Ammon's horn (tissue), 1 donor: ENCODE results near the gene FAM199X.

Experiments used
- DNase-seq: peaks from one replicate; pipeline ENCODE4 v3.0.0-alpha.2; 2016; ENCODE audit warnings: low spot score

The FAM199X gene

GRCh38 chrX:104165894-104166734 is at the start of gene FAM199X:
FAM199X (plus strand) TSS chrX:104166453; CDS start chrX:104166786, 333 bp downstream.
- DNase-seq: peak; percentile 86

DNA sequence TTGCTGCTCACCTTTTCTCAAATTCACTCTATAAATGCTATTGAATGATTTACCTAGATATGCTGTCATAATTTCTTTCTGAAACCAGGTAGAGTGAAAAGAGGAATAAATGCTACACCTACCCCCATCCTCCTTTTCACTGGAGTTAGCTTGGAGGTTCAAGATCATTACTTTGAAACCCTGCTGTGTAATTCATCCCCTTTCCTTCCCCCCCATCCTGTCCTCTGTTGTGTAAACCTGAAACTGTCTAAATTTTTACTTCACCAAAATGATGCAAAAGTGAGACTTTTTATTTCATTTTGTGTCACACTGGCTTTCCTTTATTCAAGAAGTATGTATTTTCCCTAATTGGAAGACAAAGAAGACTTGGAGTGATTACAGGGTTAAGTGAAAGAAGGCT is 48.5 kb upstream of the FAM199X start:
- no peak for DNase-seq

DNA sequence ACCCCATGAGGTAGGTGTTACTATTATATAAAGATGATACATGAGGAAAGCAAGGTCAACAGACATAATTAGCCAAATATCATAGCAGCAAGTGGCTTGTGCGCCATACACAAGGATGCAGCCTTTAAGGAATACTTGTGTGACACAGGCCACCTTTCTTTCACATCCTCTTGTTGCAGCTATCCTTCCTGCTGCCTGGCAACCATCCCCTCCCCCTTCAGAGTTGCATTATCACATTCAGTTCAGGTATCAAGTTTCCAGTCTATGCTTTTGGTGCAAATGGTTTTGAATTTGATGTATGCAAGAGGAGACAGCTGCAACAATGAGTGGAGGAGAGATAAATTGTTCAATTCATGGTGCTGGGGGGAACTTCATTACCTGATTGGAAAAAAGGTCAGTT is 47.5 kb upstream of the FAM199X start:
- no peak for DNase-seq

- no peak for DNase-seq
Measured at GRCh38 chrX:104122829-104123228, 43.4 kb upstream of the FAM199X start.

DNA sequence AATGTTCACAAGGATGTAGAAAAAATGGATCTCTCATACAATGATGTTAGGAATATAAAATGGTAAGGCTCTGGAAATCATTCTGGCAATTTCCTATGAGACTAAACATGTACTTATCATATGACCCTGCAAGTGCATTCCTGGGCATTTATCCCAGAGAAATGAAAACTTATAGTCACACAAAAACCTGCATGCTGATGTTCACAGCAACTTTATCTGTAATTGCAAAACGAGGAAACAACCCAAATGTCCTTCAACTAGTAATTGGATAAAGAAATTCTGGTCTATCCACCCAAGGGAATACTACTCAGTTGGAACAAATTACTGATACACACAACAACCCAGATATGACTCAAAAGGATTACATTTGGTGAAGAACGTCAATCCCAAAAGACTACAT is 39.4 kb upstream of the FAM199X start:
- no peak for DNase-seq

DNA sequence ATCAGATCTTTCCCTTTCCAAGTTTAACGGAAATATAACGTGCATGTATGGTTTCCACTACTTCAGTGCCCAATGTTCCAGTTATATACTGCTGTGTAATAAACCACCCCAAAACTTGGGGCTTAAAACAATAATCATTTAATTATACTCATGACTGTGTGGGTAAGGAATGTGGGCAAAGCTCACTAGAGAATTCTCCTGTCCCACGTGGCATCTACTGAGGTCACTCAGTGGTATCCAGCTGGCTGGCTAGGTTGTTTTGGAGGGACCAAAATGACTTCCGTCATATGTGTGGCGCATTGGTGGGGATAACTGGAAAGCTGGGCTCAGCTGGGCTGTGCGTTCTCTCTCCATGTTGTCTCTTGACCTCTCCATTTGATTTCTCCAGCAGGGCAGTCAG is 35.4 kb upstream of the FAM199X start:
- DNase-seq: no peak

GRCh38 chrX:104134583-104135261 is 31.5 kb upstream of the FAM199X start:
- no peak for DNase-seq

GRCh38 chrX:104135677-104136076 is 30.6 kb upstream of the FAM199X start:
- DNase-seq: no peak

GRCh38 chrX:104136241-104137019 is 29.8 kb upstream of the FAM199X start:
- peak; percentile 90 for DNase-seq

GRCh38 chrX:104137496-104137895 is 28.8 kb upstream of the FAM199X start:
- DNase-seq: no peak

DNA sequence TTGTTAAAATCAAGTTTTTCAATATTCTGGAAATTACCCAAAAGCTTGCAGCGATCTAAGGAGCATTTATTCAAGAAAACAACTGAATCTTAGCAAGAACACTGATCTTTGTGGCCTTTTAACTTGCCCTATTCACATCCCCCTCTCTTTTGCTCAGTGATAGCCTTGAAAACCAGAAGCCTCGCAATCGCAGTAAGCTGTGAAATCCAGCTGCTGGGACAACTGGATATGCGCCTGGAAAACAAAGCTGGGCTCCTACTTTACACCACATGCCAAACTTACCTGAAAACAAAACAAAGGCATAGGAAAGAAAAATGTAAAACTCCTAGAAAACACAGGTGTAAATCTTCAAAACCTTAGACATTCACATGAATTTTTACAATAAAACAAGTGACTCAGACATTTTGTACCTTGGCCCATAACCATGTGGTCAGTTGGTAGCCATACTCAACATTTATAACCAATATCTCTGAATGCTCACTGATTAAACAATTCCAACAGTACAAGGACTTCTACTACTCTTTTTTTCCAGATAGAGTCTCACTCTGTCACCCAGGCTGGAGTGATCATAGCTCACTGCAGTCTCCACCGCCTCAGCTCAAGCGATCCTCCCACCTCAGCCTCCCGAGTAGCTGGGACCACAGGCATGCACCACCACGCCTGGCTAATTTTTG is 25.0 kb upstream of the FAM199X start:
- DNase-seq: no peak

DNA sequence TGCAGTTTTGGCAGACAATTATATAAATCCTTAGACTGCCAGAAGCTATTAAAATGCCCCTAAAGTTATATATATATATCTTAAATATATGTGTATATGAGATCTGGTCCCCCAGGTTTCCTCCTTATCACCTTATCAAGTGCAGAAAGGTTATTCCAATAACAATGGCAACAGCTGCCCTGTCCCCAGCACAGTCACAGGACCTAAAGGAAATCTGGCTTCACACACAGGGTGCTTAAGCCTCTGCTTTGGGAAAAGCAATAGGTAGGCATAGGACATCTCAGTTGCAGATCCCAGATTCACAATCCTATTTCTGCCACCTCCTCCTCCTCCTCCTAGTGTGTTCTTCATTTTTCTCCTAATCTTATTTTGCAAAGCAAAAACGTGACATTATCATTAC is 15.2 kb upstream of the FAM199X start:
- no peak for DNase-seq

DNA sequence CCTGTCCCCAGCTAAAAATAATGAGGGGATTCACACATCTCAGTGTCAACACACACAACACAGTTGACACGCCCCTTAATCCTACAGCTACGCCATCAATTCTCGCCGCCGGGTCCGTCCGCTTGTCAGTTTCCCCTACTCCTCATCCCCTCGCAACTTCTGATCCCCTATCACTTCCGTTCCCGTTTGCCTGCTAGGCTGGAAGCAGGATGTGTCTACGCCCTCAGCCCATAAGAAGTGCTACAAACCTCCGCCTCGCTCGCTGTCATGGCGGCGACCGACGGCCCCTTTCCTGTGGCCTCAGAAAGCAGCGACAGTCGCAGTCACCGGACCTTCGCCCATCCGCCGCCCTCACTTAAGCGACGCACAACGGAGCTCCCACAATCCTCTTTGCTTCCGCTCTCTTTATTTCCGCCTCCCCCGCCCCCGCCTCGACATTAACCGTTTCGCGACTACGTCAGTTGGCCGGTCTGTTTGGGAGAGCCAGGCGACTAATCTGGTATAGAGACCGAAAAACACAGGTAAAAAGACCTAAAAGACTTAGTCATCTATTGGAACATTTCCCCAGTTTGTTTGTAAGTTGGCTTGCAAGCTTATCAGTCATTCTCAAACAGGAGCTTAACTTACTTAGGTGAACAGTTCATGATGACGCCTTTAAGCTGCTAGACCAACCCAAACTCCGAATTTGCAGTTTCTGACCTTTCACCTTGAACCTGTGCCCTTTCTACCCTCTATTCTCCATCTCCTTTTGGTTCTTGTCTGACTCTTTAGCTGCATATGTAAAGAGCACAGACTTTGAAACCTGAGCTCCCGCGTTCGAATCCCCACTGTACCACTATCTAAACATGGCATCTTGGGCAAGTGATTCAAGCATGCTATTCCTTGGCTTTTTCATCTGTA is 9.4 kb upstream of the FAM199X start, which contains the start of gene SLC25A53:
TSS of gene SLC25A53 (minus strand) at position 380 of the 900 bp plus-strand sequence. CDS start 51,752 bp downstream, outside the sequence.
- DNase-seq: peak; percentile 86

DNA sequence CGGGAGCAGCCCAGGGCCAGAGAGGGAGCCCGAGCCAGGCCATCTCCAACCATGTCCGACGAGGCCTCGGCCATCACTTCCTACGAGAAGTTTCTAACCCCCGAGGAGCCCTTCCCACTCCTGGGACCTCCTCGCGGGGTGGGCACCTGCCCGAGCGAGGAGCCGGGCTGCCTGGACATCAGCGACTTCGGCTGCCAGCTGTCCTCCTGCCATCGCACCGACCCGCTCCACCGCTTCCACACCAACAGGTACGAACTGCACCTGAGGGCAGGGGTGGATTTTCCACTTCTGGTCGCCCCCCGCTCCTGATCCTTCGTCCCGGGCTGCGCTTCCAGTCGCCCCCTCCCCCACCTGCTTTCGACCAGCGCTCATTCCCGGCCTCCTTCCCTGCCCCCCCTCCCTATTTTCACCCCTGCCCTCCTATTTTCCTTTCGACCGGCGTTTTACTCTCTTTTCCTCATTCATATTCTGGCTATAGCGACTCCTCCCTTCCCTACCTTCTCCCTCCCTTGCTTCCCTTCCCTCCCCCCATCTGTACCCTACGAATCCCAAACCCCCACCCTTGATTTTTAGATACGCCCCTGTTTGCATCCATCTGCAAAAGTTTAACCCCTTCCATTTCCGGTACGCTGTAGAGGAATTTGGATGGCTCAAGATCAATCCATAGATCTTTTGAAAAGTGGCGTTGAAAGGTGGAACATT is 633 bp downstream of the FAM199X start:
- DNase-seq: no peak

DNA sequence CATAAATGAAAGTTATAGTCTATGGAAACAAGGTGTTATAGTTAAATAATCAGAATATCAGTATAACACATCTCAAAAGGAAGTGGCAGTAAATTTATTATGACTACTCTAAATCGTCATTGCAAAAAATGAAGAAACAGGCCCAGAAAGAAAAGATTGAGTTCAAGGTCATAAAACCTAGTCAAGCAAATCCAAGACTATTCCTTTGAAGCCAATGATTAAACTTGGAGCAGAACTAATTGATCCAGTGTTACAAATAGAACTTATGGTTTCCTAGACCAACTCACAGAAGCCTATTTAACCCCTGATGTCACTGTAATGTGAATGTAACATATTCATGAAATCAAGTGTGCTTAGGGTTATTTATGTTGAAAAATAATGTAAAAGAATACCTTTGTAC is 1.9 kb downstream of the FAM199X start:
- no peak for DNase-seq

DNA sequence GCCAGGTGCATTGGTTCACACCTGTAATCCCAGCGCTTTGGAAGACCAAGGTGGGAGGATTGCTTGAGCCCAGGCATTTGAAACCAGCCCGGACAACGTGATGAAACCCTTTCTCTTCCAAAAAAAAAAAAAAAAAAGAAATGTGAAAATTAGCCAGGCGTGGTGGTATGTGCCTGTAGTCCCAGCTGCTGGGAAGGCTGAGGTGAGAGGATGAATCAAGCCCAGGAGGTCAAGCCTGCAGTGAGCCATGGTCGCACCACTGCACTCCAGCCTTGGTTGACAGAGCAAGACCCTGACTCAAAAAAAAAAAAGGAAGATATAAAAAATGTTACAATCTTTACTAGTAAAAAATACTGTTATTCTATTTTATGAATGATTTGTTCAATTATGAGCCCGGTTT is 5.9 kb downstream of the FAM199X start:
- DNase-seq: no peak

- DNase-seq: no peak
Measured at GRCh38 chrX:104172788-104173187, 6.5 kb downstream of the FAM199X start.

- DNase-seq: no peak
Measured at GRCh38 chrX:104173841-104174240, 7.6 kb downstream of the FAM199X start.

GRCh38 chrX:104183685-104184084 is 17.4 kb downstream of the FAM199X start:
- no peak for DNase-seq

DNA sequence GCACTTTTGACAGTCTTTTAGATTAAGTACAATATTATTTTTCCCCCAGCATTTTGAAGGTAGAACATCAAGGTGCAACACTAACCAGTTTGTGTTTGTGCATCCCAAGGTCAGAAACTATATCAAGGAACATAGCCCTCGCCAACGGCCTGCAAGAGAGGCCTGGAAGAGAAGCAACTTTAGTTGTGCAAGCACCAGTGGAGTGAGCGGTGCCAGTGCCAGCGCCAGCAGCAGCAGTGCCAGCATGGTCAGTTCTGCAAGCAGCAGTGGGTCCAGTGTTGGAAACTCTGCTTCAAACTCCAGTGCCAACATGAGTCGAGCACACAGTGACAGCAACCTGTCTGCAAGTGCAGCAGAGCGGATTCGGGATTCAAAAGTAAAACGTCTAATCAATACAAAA is 21.7 kb downstream of the FAM199X start:
- no peak for DNase-seq
